ENCODE data around the gene UBE2F.

The UBE2F gene

DNA sequence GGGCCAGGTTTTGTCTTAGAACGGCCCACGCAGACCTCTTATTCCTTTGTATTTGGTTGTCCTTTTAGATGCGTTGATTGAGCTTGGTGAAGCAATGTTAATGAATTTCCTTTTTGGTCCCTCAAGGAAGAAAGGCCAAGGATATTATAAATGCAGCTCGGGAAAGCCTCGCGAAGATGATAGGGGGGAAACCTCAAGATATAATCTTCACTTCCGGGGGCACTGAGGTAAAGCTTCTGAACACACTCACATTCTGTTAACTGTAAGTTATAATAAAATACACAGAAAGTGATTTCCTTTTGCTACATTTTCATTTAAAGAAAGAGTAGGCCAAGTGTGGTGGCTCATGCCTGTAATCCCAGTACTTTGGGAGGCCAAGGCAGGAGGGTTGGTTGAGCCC lies 101.1 kb downstream of the UBE2F start:
- H3K36me3 ChIP-seq (ENCODE audit: control insufficient read depth in 2 of 2, insufficient read depth in 2 of 2, low read length in 2 of 2): peaks cover 11 to 24% of the 10 kb centered on the region in 2 donors
- H3K9ac ChIP-seq (ENCODE audit: low read depth in 1 of 2, low read length in 2 of 2): no peak overlapping the region
- no peaks in the 10 kb centered on the region for H3K27me3 ChIP-seq (ENCODE audit: control insufficient read depth in 2 of 2, insufficient read depth in 2 of 2, low read length in 2 of 2)
- peaks cover 0 to 3% of the 10 kb centered on the region in 2 donors for H3K4me1 ChIP-seq (ENCODE audit: control insufficient read depth in 2 of 2, insufficient read depth in 2 of 2, low read length in 2 of 2)
- H3K9me3 ChIP-seq (ENCODE audit: control insufficient read depth in 2 of 2, low read length in 2 of 2): no peaks in the 10 kb centered on the region
- H3K27ac ChIP-seq (ENCODE audit: low read depth in 2 of 2, low read length in 2 of 2): no peak overlapping the region
- no peak overlapping the region for H3K4me3 ChIP-seq (ENCODE audit: low read length in 2 of 2)

DNA sequence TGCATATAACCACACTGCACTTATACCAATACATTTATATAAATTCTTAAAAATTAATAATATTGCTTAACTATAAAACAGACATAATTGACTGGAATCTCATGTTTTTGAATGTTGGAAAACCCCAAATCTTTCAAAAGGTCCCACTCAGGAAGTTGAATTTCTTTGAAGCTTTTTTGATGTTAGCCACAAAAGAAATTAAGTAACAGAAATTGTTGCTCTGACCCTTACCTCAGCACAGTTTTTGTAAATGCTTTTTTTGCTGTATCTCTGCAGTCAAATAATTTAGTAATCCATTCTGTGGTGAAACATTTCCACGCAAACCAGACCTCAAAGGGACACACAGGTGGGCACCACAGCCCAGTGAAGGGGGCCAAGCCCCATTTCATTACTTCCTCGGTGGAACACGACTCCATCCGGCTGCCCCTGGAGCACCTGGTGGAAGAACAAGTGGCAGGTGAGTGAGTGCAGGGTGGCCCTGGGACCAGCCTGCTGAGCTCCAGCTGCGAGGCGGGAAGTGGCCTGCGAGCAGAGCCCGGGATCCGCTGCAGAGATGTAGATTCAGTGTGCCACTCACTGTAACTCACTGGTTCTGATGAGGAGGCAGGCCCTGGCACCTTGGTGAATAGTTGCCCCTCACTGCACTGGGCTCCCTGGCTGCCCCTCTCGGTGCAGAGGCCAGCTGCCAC lies 102.4 kb downstream of the UBE2F start:
- Histone ChIP-seq H3K9me3 (ENCODE audit: control insufficient read depth in 2 of 2, low read length in 2 of 2) (no peaks in the 10 kb centered on the region), H3K27ac (ENCODE audit: low read depth in 2 of 2, low read length in 2 of 2) (no peak overlapping the region), H3K4me3 (ENCODE audit: low read length in 2 of 2) (no peak overlapping the region), H3K36me3 (ENCODE audit: control insufficient read depth in 2 of 2, insufficient read depth in 2 of 2, low read length in 2 of 2) (peaks cover 11 to 24% of the 10 kb centered on the region in 2 donors), H3K4me1 (ENCODE audit: control insufficient read depth in 2 of 2, insufficient read depth in 2 of 2, low read length in 2 of 2) (peaks cover 0 to 3% of the 10 kb centered on the region in 2 donors), H3K9ac (ENCODE audit: low read depth in 1 of 2, low read length in 2 of 2) (no peak overlapping the region), H3K27me3 (ENCODE audit: control insufficient read depth in 2 of 2, insufficient read depth in 2 of 2, low read length in 2 of 2) (no peaks in the 10 kb centered on the region)

DNA sequence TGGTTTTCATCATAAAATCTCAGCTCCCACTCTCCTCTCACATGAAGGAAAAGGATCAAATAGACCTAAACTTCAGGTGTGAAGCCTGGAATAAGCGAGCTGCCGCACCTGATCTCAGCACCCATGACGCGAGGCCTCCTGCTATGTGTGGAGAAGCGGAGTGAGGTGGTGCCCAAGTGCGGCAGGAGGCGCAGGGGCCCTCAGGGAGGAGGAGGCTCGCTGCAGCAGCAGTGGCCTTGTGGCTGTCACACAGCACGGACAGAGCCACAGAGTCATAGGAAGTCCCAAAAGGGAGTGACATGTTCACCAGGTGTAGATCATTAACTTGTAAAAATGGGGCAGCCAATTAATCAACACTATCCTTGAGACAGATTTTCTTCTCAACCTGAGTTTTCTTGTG lies 103.1 kb downstream of the UBE2F start:
- no peaks in the 10 kb centered on the region for H3K9me3 ChIP-seq (ENCODE audit: control insufficient read depth in 2 of 2, low read length in 2 of 2)
- H3K4me1 ChIP-seq (ENCODE audit: control insufficient read depth in 2 of 2, insufficient read depth in 2 of 2, low read length in 2 of 2): peaks cover 0 to 3% of the 10 kb centered on the region in 2 donors
- H3K27ac ChIP-seq (ENCODE audit: low read depth in 2 of 2, low read length in 2 of 2): no peak overlapping the region
- H3K27me3 ChIP-seq (ENCODE audit: control insufficient read depth in 2 of 2, insufficient read depth in 2 of 2, low read length in 2 of 2): no peaks in the 10 kb centered on the region
- H3K36me3 ChIP-seq (ENCODE audit: control insufficient read depth in 2 of 2, insufficient read depth in 2 of 2, low read length in 2 of 2): peaks cover 11 to 24% of the 10 kb centered on the region in 2 donors
- no peak overlapping the region for H3K9ac ChIP-seq (ENCODE audit: low read depth in 1 of 2, low read length in 2 of 2)
- H3K4me3 ChIP-seq (ENCODE audit: low read length in 2 of 2): no peak overlapping the region

DNA sequence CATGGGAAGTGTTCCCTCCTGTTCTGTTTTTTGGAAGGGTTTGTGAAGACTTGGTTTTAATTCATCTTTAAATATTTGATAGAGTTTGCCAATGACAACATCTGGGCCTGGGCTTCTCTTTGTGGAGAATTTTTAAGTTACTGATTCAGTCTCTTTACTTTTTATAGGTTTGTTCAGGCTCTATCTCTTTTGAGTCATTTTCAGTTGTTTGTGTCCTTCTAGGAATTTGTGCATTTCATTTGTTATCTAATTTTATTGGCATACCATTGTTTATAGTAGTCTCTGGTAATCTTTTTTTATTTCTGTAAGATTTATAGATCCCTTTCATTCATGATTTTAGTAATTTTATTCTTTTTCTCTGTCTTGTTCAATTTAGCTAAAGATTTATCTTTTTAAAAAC lies 108.6 kb downstream of the UBE2F start:
- Histone ChIP-seq H3K36me3 (ENCODE audit: control insufficient read depth in 2 of 2, insufficient read depth in 2 of 2, low read length in 2 of 2) (peaks cover 0 to 4% of the 10 kb centered on the region in 2 donors), H3K9ac (ENCODE audit: low read depth in 1 of 2, low read length in 2 of 2) (no peak overlapping the region), H3K4me3 (ENCODE audit: low read length in 2 of 2) (no peak overlapping the region), H3K27ac (ENCODE audit: low read depth in 2 of 2, low read length in 2 of 2) (no peak overlapping the region), H3K9me3 (ENCODE audit: control insufficient read depth in 2 of 2, low read length in 2 of 2) (no peaks in the 10 kb centered on the region), H3K27me3 (ENCODE audit: control insufficient read depth in 2 of 2, insufficient read depth in 2 of 2, low read length in 2 of 2) (no peaks in the 10 kb centered on the region), H3K4me1 (ENCODE audit: control insufficient read depth in 2 of 2, insufficient read depth in 2 of 2, low read length in 2 of 2) (no peaks in the 10 kb centered on the region)

DNA sequence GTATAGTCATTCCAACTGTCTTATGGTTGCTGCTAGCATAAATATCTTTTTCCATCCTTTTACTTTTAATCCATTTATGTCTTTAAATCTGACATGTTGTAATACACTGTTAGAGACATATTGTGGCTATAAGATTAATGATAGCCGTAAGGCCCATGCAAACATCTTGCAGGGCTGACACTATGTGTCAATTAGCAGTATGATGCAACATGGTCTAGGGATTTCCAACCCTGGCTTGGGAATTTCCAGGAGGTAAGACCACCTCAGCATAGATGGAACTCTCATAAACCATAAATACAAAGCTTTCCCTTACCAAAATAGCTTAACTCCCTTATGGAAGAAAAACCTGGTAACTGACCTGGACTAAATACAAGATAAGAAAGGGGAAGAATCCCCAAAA lies 110.5 kb downstream of the UBE2F start:
- Histone ChIP-seq H3K9me3 (ENCODE audit: control insufficient read depth in 2 of 2, low read length in 2 of 2) (no peaks in the 10 kb centered on the region), H3K9ac (ENCODE audit: low read depth in 1 of 2, low read length in 2 of 2) (no peak overlapping the region), H3K36me3 (ENCODE audit: control insufficient read depth in 2 of 2, insufficient read depth in 2 of 2, low read length in 2 of 2) (peaks cover 11 to 14% of the 10 kb centered on the region in 2 donors), H3K4me1 (ENCODE audit: control insufficient read depth in 2 of 2, insufficient read depth in 2 of 2, low read length in 2 of 2) (no peaks in the 10 kb centered on the region), H3K27me3 (ENCODE audit: control insufficient read depth in 2 of 2, insufficient read depth in 2 of 2, low read length in 2 of 2) (no peaks in the 10 kb centered on the region), H3K27ac (ENCODE audit: low read depth in 2 of 2, low read length in 2 of 2) (no peak overlapping the region), H3K4me3 (ENCODE audit: low read length in 2 of 2) (no peak overlapping the region)

DNA sequence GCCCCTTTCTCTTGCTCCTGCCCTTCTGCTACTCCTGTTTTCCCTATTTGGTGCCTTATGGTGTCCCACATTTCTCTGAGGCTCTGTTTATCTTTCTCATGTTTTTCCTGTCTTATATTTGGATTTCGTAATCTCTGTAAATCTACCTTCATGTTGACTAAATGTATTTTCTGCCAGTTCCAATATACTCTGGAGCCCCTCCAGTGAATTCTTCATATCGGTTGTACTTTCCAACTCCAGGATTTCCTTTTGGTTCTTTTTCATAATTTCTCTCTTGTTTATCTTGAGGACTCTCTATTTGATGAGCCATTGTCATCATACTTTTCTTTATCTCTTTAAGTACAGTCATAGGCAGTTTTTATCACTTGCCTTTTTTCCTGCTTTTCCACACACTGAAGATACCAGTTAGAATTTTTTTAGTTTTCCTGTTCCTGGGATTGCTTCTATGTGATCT lies 113.1 kb downstream of the UBE2F start:
- H3K4me1 ChIP-seq (ENCODE audit: control insufficient read depth in 2 of 2, insufficient read depth in 2 of 2, low read length in 2 of 2): no peaks in the 10 kb centered on the region
- H3K36me3 ChIP-seq (ENCODE audit: control insufficient read depth in 2 of 2, insufficient read depth in 2 of 2, low read length in 2 of 2): peaks cover 25 to 26% of the 10 kb centered on the region in 2 donors
- no peak overlapping the region for H3K9ac ChIP-seq (ENCODE audit: low read depth in 1 of 2, low read length in 2 of 2)
- no peaks in the 10 kb centered on the region for H3K9me3 ChIP-seq (ENCODE audit: control insufficient read depth in 2 of 2, low read length in 2 of 2)
- H3K27me3 ChIP-seq (ENCODE audit: control insufficient read depth in 2 of 2, insufficient read depth in 2 of 2, low read length in 2 of 2): no peaks in the 10 kb centered on the region
- no peak overlapping the region for H3K27ac ChIP-seq (ENCODE audit: low read depth in 2 of 2, low read length in 2 of 2)
- no peak overlapping the region for H3K4me3 ChIP-seq (ENCODE audit: low read length in 2 of 2)

DNA sequence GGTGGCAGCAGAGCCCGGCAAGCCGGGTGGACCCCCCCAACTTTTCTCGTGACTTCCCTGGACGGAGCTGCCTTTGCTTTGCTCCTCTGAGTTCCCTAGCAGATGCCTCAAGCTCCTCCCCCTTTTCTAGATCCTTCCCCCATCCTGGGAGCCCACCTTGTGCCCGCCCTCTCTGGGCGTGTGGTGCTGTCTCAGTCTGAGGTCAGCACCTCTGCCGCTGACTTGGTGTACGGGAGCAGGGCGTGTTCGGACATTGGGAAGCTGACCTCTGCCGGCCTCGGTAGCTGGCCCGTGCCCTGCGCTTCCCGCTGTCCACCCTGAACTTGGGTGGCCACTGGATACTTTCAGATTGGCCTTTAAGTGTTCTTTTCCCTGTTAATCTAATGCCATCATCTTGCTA lies 113.7 kb downstream of the UBE2F start:
- no peak overlapping the region for H3K4me3 ChIP-seq (ENCODE audit: low read length in 2 of 2)
- H3K9me3 ChIP-seq (ENCODE audit: control insufficient read depth in 2 of 2, low read length in 2 of 2): no peaks in the 10 kb centered on the region
- no peak overlapping the region for H3K27ac ChIP-seq (ENCODE audit: low read depth in 2 of 2, low read length in 2 of 2)
- H3K4me1 ChIP-seq (ENCODE audit: control insufficient read depth in 2 of 2, insufficient read depth in 2 of 2, low read length in 2 of 2): no peaks in the 10 kb centered on the region
- no peak overlapping the region for H3K9ac ChIP-seq (ENCODE audit: low read depth in 1 of 2, low read length in 2 of 2)
- no peaks in the 10 kb centered on the region for H3K27me3 ChIP-seq (ENCODE audit: control insufficient read depth in 2 of 2, insufficient read depth in 2 of 2, low read length in 2 of 2)
- H3K36me3 ChIP-seq (ENCODE audit: control insufficient read depth in 2 of 2, insufficient read depth in 2 of 2, low read length in 2 of 2): peaks cover 25 to 26% of the 10 kb centered on the region in 2 donors

DNA sequence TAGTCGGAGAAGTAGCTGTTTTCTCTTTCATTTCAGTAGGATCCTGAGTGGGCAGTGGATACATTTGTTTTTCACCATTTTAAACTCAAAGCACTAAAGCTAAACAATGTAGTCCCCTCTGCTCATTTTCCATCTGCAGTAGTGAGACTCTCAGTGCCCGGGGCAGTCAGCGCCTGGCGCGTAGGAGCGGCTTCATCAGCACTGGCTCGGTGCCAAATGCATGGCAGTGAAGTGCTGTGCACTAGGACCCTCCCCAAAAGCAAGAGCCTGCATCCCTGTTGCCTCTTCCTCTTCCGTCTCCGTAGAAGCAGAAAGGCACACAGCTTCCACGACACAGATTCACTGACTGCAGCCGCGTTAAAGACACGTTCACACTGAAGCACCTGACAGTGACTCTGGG lies 114.3 kb downstream of the UBE2F start:
- Histone ChIP-seq H3K4me3 (ENCODE audit: low read length in 2 of 2) (no peak overlapping the region), H3K9ac (ENCODE audit: low read depth in 1 of 2, low read length in 2 of 2) (no peak overlapping the region), H3K4me1 (ENCODE audit: control insufficient read depth in 2 of 2, insufficient read depth in 2 of 2, low read length in 2 of 2) (no peaks in the 10 kb centered on the region), H3K27ac (ENCODE audit: low read depth in 2 of 2, low read length in 2 of 2) (no peak overlapping the region), H3K36me3 (ENCODE audit: control insufficient read depth in 2 of 2, insufficient read depth in 2 of 2, low read length in 2 of 2) (peaks cover 25 to 26% of the 10 kb centered on the region in 2 donors), H3K9me3 (ENCODE audit: control insufficient read depth in 2 of 2, low read length in 2 of 2) (no peaks in the 10 kb centered on the region), H3K27me3 (ENCODE audit: control insufficient read depth in 2 of 2, insufficient read depth in 2 of 2, low read length in 2 of 2) (no peaks in the 10 kb centered on the region)

DNA sequence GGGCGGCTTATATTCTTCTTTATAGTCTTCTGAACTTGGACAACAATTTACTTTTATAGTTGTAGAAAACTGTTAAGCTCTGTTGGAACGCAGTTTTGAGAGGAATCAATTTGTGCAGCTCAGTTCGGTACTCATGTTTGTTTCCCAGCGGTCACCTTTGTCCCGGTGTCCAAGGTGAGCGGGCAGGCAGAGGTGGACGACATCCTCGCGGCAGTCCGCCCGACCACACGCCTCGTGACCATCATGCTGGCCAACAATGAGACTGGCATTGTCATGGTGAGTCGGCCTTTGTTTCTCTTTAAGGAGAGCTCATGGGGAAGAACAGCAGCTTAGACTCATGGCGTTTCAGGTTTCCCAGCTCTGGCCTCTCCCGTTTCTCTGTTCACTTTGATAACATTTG lies 114.7 kb downstream of the UBE2F start:
- H3K9me3 ChIP-seq (ENCODE audit: control insufficient read depth in 2 of 2, low read length in 2 of 2): no peaks in the 10 kb centered on the region
- H3K4me3 ChIP-seq (ENCODE audit: low read length in 2 of 2): no peak overlapping the region
- no peaks in the 10 kb centered on the region for H3K4me1 ChIP-seq (ENCODE audit: control insufficient read depth in 2 of 2, insufficient read depth in 2 of 2, low read length in 2 of 2)
- peaks cover 25 to 26% of the 10 kb centered on the region in 2 donors for H3K36me3 ChIP-seq (ENCODE audit: control insufficient read depth in 2 of 2, insufficient read depth in 2 of 2, low read length in 2 of 2)
- H3K9ac ChIP-seq (ENCODE audit: low read depth in 1 of 2, low read length in 2 of 2): no peak overlapping the region
- H3K27me3 ChIP-seq (ENCODE audit: control insufficient read depth in 2 of 2, insufficient read depth in 2 of 2, low read length in 2 of 2): no peaks in the 10 kb centered on the region
- H3K27ac ChIP-seq (ENCODE audit: low read depth in 2 of 2, low read length in 2 of 2): no peak overlapping the region

DNA sequence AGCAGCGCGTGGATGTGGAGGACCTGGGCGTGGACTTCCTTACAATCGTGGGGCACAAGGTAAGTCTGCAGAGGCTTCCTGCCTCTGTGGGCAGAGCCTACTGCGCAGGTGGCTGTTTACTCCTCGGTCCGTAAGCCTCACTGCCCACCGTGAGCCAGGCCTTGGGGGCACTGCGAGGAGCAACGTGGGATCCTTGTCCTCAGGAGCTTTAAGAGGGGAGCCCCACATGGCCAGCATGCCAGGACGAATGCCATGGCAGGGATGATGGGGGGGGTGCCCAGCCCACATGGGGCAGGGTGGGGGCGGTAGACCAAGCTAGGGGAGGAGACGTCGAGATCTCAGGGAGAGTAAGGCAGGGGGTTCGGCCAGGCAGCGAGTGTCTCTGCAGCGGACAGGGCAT lies 115.3 kb downstream of the UBE2F start:
- H3K9ac ChIP-seq (ENCODE audit: low read depth in 1 of 2, low read length in 2 of 2): no peak overlapping the region
- peaks cover 25 to 26% of the 10 kb centered on the region in 2 donors for H3K36me3 ChIP-seq (ENCODE audit: control insufficient read depth in 2 of 2, insufficient read depth in 2 of 2, low read length in 2 of 2)
- H3K27ac ChIP-seq (ENCODE audit: low read depth in 2 of 2, low read length in 2 of 2): no peak overlapping the region
- no peaks in the 10 kb centered on the region for H3K4me1 ChIP-seq (ENCODE audit: control insufficient read depth in 2 of 2, insufficient read depth in 2 of 2, low read length in 2 of 2)
- no peaks in the 10 kb centered on the region for H3K27me3 ChIP-seq (ENCODE audit: control insufficient read depth in 2 of 2, insufficient read depth in 2 of 2, low read length in 2 of 2)
- no peaks in the 10 kb centered on the region for H3K9me3 ChIP-seq (ENCODE audit: control insufficient read depth in 2 of 2, low read length in 2 of 2)
- H3K4me3 ChIP-seq (ENCODE audit: low read length in 2 of 2): no peak overlapping the region
